GM15510 (cell line): ENCODE measurements around the gene AKAP7.

Experiments
- POLR2A ChIP-seq: IDR thresholded peaks from 3 replicates; pipeline ENCODE4 v1.6.1; 2011; ENCODE audit warnings: borderline replicate concordance; ENCODE audit not compliant: insufficient read length; ENCODE audit errors: extremely low read depth

Gene AKAP7

DNA sequence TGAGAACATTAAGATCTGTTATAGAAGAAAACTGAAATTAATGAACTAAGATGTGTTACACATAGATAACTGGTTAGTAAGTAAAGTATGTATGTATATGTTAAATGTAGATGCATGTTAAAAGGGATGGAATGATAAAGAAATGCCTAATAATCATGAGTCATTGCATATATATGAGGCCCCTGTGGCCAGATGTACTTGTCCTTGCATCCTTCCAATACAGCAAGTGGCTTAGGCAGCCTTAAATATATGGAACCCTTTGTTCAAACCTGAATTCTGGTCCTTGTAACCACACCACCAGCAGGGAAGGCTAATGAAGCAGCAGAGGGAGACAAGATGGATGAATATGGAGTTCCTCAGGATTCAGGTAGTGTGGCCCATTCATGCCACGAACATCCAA, 9.8 kb upstream of the AKAP7 start:
- no peak for TF ChIP-seq POLR2A

DNA sequence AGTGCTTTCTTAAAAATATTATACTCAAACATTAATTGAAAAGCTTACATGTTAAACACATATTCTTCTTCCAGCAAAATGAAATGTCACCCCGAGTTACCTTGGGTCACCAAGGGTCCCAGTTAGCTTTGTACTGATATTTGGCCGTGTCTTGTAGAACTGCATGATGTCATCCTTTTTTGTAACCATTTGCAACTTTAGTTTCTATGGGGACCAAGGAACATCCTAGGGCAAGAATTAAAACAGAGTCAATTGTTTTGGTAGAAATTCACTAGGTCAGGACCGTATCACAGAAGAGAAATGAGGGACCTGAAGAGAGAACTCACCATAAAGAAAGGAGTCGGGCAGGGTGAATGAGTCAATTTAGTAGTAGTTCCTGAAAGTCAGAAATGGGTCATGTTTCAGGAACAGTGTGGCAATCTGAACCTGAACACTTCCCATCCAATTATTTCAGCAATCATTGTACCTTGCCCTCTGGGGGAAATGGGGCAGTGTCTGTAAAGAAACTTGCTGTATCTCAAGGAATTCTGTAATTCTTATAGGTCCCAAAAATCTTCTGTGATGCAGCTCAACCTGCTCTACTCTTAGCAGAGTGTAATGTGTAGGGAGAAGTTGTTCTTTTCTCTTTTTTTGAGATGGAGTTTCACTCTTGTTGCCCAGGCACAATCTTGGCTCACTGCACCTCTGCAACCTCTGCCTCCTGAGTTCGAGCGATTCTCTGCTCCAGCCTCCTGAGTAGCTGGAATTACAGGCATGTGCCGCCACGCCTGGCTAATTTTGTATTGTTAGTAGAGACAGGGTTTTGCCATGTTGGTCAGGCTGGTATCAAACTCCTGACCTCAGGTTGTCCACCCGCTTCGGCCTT, 5.3 kb upstream of the AKAP7 start:
- no peak for TF ChIP-seq POLR2A

DNA sequence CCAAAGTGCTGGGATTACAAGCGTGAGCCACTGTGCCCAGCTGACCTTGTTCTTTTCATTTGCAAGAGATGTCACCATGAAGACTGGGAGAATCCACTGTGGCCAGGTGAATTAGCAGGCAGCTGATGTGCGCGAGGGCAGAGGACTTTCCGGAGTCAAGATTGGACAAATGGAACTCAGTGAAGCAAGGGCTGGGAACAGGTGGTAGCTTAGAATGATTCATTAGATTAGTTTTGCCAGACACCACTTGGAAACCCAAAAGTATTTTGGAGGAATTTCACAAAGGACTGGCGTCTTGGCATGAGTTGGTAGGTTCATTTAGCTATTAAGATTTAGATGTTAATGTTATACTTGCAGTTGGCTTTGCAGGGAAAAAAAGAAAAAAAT, 4.7 kb upstream of the AKAP7 start:
- no peak for TF ChIP-seq POLR2A

DNA sequence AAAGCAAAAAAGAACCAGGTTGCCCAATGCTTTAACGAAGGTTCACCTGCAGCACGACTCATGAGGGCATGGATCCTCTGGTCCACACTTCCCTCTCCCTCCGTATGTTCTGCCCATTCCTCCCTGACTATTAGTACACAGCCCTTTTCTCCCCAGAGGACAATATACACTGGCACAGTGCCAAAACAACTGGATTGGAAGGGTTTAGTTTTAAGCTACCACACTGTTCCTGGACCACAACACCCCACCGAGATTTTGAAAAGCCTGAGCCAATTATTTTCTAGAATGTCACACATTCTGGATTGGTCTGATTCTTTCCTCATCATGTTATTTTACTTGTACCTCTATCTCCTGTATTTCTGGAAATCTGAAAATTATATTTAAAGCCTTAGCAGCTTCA, 2.9 kb upstream of the AKAP7 start:
- no peak for TF ChIP-seq POLR2A

DNA sequence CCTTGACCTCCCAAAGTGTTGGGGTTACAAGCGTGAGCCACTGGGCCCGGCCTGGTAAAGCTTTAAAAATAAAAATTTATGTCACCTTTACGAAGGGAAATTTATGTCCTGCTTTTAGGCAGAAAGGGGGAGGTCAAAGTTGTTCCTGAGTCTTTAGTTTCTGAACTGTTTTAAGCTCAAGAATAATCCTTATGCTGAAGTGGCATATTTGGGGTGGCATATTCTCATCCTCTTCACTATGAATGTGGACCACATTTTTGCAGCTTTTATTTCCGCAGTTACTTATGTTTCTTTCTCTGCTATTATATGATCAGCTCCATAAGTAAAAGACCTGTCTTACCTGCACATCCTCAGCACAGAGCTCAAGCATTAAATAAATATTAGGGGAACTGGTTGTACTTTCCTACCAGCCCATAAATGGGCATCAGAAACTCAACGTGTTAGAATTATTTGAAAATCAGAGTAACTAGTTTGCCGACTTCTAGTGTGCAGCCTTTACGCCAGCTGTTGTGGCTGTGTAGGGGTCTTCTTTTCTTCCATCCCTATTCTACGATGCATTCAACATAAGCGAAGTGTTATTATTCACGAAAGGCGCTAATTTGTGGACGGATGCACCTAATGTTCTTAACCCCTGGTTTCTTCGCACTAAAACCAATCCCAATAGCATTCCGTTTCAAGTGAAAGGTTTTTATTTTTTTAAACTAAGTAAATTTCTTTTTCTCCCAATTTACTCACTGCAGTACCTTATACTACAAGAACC, 867 bp upstream of the AKAP7 start:
- TF ChIP-seq POLR2A = no peak

DNA sequence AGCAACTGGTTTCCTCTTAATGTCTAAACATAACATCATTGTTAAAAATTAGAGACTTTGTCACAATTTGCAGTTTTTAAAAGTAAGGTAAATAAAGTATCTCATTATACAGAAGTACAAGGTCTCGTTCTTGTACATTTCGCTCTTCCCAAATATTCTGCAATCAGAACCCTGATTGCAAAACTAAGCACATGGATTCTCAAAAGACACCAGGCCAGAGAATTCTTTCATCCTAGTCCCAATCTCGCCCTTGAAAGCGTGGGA, 355 bp upstream of the AKAP7 start:
- TF ChIP-seq POLR2A = no peak

DNA sequence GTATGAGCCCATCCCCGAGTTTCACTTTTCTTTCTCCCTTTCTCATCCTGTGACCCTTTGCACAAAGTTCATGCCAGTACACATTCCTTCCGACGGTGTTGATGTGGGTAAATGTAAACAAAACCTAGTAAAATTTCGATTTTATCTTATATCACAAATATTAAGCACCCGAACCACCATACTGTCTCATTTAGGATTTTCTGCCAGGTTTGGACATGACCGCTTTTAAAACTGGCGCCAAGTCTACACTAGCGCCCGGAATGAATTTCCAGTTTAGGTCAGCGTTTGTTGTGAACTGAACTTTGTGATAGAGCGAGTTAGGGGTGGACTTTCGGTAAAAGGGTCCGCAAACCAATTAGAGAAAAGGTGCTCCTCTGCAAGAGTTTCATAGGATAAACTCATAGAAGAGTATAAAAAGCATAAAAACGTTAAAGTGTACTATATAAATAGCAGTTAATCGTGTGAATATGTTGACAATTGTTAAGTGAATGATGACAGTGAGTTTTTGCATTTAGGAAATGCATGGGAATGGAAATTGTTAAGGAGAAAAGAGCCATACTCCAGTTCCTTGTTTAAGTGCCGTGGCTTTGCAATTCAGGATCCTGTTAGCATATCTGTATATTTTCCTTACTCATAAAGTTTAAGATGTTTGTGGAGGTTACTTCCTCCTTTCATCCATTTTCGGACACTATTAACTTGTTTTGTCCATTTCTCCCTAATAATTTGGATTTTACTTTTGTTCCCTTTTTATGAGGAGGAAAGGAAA, 937 bp downstream of the AKAP7 start:
- TF ChIP-seq POLR2A = no peak

DNA sequence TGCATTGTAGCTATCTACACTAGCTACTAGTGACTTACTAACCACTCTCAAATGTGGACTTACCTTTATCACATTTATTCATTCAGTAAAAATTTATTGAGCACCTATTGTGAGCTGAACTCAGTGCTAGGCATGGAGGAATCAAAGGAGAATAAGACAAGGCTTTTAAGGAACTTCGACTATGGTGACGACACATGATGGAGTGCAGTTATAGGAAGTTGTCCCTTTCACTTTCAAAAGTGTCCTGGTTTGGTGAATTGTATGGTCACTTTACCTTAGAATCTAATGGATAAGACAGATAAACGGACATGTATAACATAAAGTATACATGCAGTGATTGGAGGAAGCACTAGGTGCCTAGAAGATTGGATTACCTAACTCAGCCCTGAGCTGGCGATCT, 4.3 kb downstream of the AKAP7 start:
- TF ChIP-seq POLR2A = no peak

DNA sequence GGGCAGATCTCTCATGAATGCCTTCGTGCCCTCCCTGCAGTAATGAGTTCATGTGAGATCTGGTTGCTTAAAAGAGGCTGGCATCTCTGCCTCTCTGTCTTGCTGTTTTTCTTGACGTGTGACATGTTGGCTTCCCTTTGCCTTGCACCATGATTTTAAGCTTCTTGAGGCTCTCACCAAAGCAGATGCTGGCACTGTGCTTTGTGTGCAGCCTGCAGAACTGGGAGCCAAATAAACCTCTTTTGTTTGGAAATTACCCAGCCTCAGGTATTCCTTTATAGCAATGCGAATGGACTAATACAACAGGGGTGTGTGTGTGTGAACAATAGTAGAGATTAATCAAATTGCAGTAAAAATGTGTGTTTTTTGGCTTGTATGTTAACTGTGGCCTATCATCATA, 8.1 kb downstream of the AKAP7 start:
- TF ChIP-seq POLR2A = no peak

DNA sequence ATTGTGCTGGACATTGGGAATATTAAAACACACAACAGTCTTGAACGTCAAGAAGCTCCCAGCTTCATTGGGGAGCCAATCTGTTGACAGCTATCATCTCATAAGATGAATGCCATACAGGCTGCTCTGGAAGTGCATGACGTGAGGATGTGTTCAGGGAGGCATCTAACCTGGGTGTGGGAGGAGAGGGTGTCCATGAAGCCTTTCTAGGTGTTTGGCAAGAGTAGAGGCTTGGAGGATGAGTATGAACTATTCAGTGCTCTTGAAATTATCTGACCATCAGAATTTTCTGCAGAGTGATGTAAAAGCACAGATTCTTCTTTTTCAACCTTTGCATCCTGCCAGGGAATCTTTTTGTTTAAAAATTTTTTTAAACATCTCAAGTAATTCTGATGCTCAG, 11.6 kb downstream of the AKAP7 start:
- TF ChIP-seq POLR2A = no peak

DNA sequence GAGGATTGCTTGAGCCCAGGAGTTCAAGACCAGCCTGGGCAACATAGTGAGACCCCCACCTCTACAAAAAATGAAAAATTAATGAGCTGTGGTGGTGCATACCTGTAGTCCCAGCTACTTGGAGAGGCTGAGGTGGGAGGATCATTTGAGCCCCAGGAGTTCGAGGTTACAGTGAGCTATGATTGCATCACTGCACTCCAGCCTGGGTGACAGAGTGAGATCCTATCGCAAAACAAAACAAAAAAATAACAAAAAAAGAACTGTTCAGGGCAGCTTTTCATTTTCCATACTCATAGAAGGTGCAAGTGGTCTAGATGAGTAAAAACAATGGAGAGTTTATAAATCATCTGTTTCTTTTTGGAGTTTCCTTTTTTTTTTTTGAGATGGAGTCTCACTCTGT, 21.1 kb downstream of the AKAP7 start:
- no peak for TF ChIP-seq POLR2A

DNA sequence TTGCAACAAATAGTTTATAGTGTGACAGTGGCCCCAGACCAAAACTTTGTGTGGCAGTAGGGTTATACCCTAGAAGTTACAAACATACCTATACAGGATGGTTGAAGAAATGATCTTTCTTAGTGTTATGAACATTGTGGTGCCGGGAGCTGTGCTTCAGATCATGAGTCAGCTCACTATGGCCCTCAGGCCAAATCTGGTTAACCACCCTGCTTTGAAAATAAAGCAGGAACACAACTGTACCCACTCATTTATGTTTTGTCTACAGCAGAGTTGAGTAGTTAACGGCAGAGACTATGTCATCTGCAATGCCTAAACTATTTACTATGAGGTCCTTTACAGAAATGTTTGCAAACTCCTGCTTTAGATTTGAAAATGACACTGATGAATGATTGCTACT, 24.3 kb downstream of the AKAP7 start:
- no peak for TF ChIP-seq POLR2A

DNA sequence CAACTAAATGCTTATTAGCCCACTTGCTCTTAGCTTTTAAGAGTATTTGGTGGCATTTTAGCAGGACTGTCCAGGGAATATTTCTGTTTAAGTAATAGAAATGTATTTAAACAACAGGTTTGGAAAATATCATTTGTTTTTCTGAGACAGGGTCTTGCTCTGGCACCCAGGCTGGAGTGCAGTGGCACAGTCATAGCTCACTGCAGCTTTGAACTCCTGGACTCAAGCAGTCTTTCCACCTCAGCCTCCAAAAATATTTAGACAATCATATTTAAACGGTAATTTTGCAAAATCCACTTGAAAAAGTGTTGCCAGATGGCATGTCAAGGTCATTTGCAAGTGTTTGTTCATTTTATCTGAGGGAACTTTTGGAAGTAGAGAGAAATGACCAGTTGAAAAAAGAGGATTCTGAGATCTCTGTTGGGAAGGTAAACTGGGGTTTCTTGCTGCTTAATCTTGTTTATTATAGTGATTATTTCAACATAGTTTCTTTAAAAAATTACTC, 25.0 kb downstream of the AKAP7 start:
- TF ChIP-seq POLR2A = no peak

DNA sequence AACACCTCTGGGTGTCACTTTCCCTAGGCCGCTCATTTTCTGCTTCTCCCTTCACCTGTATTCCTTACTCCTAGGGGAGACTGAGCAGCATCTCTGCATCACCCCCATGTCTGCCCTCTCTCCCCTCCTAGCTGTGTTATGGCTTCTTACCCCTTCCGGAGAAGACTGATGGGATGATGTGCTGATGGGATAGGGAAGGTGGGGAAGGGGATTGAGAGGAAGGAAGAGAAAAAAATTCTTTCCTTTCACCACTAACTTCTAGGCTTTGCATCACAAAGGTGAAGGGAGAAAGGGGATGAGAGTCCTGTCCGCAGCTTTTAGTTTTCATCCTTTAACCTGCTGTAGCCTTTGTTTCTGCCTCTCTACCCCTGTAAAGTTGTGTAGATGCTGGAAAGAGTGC, 26.7 kb downstream of the AKAP7 start:
- TF ChIP-seq POLR2A = no peak

DNA sequence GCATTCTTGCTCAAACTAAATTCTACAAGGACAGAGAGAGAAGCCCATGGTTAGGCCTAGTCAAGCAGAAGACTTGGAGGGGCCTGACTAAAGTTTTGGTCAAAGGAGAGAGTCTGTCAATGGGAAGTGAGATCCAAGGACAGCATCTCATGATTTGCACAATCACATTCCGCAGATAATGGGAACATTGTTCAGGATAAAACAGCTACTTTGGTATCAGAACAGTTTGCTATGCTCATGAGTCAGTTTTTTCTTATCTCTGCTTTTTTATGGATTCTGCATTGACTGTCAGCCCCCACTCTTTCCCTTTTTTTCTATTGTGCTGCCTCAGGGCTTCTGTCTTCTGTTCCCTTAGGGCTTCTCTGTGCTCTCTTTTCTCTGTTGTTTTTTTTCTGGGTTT, 28.6 kb downstream of the AKAP7 start:
- TF ChIP-seq POLR2A = no peak
